Inferior parietal cortex (tissue), 1 donor: ENCODE data around the gene FOSL1.
A peak's percentile ranks its signal among the peaks of the same experiment; 100 is the strongest.

Experiments used
- DNase-seq: peaks from one replicate; pipeline ENCODE4 v3.0.0-alpha.2; 2016; ENCODE audit errors: extremely low spot score

FOSL1 gene

DNA sequence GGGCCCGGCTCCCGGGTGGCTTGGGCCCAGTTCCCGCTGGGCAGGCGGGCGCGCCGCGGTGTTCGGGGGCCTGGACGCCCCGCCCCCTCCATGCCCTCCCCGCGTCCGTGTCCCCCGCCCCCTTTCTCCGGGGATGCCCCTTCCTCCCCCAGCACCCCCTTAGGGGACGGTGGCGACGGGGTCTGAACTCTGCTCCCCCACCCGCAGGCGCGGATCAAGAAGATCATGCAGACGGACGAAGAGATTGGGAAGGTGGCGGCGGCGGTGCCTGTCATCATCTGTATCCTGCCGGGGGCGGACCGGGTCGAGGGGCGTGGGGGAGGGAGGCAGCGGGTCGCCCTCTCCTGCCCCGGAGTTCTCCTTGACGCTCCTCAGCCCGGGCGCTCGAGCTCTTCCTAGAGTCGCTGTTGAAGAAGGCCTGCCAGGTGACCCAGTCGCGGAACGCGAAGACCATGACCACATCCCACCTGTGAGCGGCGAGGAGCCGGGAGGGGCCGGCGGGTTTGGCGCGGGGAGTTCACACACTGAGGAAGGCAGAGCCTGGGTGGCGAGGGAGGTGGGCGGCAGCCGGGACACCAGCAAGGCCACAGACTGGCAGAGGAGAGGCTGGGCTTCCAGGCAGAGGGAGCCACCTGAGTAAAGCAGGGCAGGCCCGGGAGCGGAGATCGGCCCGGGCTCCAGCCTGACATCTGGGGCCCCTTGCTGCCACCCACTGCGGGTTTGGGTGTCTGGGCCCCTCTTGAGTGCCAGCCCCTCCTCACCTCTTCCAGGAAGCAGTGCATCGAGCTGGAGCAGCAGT is 19.6 kb upstream of the FOSL1 start:
- DNase-seq: no peak

DNA sequence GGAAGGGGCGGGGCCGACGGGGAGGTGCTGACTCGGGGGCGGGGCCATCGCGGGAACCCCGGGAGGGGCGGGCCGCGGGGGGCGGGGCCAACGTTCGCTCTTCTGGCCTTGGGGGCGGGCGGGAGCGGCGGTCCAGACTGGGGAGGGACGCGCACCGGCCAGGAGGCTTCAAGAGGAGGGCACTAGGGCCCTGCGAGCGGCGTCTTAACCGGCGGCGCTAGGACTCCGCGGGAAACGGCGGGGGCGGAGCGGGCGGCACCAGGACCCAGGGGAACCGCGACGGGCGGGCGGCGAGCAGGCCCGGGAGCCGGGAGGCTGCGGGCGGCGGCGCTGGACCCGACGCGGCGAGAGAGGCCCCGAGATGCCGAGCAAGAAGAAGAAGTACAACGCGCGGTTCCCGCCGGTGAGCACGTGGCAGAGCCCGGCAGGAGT is 19.0 kb upstream of the FOSL1 start, which contains the start of gene DRAP1:
Gene DRAP1 (plus strand): TSS at position 286 of the 432 bp plus-strand sequence. CDS start 76 bp downstream, at position 362.
- peak; percentile 94 for DNase-seq

DNA sequence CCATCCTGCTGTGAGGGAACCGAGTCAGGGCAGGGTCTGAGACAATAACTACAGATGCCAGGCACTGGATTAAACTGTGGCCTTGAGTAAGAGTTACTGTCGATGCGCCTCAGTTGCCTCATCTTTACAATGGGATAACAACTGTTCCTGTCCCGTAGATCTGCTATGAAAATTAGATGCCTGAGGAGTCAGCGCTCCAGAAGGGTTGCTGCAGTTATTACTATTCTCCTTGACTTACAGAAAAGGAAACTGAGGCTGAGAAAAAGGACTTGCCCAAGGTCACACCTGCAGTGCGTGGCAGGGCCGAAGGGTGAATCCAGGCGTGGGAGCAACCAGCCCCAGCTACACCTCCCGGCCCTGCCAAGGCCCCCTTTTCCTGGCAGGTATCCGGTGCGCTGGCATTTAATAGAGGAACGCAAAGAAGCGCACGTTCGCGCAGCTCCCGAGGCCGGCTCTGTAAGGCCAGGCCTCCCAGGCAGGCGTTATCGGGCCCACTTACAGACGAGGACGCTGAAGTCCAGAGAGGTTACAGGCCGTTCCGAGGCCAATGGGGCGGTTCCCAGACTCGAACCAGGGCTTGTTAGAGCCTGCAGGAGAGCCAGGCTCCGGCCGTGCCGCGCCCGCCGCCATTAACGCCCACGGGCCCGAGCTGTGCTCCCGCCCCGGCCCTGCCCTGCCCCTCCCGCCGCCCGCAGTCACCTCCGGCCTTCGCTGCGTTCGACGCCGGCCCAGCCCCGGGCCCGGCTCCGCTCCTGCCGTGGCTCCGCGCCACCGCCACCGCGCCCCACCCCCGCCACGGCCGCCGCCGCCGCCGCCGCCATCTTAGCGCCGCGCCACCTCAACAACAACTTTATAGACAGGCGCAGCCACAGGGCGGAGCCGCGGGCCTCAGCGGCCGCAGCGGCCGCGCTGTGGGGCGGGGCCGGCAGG is 18.3 kb upstream of the FOSL1 start, which contains the start of gene C11orf68:
Gene C11orf68 (minus strand): TSS at position 852 of the 930 bp plus-strand sequence. CDS start 31 bp downstream, at position 821.
- DNase-seq: peak; percentile 29

DNA sequence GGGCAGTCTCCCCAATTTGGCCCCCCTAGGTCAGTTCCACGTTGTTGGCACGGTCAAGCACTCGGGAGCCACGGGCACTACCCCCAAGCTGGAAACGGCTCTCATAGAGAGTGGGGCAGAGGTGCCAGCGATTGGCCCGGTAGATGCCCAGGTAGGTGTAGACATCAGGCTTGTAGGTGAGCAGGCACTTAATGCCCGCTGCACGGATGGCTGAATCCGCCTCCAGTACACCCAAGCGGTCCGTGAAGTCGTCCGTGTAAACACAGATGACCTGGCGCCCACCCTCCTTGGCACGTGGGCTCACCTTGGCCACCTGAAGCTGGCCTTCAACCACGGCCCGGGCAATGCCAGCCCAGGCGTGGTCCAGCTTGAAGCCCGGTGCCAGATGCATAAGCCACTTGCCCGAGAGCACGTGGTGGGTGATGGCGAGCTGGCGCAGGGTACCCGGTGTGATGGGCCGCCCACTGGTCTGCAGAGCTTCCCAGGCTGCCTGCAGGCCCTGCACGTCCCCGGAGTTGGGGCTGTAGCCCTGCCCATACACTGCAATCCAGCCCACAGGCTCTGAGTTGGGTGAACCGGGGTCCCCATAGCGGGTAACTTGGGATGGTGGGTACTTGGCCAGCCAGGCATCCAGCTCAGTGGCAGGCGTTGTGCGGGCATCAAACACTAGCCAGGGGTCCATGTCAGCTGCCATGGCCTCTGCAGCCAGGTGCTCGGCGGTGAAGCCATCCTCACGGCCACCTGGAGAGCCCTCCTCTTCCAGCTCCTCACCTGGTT is 17.4 kb upstream of the FOSL1 start:
- DNase-seq: no peak

DNA sequence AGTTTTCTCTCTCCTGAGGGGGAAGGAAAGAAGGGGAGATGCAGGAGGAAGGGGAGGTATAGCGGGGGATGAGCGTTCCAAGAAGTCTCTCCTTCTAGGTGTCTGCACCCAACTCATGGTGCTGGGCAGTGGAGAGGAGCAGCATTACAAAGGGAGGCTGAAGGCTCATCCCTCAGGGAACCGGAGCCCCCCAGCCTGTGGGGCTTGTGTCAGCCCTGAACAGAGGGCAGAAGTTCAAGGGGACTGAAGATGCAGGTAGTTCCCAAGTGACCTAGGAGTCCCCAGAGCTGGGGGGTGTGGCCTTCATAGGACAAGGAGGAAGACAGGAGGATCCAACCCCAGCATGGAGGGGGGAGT is 16.9 kb upstream of the FOSL1 start:
- DNase-seq: no peak

DNA sequence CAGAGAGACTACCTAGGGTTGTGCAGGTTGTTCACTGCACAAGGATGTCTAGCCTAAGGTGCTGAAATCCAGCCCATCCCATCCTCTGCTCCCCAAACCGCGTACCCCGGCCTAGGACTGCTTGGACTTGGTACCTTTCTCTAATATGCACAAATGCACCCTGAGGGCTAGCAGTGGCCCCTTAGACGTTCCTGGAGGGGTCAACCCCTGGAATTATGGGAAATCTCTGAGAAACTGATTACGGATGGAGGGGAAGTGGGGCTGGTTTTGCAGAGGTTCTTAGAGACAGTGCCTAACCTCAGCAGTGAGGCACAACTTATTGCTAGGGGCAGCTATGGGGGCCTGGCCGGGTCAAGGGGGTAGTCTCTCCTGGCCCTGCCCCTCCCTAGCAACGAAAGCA is 16.2 kb upstream of the FOSL1 start:
- no peak for DNase-seq

DNA sequence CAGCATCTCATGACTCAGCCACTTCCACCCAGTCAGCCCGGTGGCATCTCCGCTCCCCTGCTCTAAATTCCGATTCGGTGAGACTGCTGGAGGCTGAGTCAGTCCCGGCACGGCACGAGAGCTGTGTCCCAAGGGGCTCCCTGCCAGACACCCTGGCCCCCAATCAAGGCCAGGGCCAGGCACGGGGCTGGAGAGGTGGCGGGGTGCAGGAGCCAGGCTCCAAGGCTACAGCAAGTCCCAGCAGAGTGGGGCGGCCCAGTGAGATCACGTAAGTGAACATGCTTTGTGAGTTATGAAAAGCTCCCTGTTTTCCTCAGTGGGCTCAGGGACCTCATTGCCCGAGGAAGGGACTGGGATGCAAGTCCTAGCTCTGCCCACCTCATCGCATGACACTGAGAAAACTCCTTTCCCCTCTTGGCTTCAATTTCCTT is 15.6 kb upstream of the FOSL1 start:
- no peak for DNase-seq

DNA sequence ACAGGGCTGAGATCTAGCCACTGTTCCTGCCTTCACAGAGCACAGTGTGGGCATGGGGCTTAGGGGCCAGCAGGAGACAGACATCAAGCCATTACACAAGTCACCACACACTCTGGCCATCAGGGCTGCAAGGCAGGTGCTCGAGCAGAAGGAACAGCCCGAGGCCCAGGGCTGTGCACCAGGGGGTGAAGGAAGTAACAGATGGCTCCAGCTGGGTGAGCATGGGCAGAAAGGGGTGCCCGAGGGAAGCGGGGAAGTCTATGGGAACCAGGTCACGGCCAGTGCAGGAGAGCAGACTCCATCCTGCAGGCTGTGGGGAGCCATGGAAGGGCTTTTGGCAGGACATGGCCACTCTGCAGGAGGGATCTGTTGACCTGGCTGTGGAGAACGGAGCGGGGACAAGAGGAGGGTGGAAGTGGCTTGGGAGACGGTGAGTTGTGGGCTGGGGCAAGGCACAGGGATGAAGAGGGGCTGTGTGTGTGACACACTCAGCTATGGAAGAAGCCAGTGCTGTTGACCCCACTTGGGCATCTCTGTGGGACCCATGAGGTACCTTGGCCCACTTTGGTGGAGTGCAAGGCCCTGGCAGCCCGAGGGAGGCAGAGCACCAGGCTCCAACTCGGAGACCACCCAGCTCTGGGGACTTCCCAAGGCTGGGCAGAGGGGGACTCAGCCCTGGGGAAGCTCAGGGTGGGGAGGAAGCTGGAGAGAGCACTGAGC is 15.1 kb upstream of the FOSL1 start:
- DNase-seq: no peak

DNA sequence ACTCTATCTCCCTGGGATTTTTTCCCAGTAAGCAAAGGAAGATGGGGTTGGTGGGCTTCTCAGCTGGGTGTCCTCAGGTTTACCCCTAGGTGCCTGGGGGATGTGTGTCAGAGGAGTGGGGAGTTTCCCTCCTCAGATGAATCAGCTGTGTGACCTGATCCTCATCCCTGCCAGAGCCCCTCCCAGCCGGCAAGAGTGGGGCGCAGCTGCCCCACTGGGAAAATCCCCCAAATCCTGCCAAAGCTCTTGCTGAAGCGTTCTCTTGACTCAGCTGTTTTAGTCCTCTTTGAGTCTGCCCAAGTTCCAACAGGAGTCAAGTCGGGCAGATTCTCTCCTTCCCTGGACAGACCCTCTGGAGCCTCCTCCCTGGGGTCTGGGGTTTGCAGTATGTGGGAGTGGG is 12.7 kb upstream of the FOSL1 start:
- no peak for DNase-seq

DNA sequence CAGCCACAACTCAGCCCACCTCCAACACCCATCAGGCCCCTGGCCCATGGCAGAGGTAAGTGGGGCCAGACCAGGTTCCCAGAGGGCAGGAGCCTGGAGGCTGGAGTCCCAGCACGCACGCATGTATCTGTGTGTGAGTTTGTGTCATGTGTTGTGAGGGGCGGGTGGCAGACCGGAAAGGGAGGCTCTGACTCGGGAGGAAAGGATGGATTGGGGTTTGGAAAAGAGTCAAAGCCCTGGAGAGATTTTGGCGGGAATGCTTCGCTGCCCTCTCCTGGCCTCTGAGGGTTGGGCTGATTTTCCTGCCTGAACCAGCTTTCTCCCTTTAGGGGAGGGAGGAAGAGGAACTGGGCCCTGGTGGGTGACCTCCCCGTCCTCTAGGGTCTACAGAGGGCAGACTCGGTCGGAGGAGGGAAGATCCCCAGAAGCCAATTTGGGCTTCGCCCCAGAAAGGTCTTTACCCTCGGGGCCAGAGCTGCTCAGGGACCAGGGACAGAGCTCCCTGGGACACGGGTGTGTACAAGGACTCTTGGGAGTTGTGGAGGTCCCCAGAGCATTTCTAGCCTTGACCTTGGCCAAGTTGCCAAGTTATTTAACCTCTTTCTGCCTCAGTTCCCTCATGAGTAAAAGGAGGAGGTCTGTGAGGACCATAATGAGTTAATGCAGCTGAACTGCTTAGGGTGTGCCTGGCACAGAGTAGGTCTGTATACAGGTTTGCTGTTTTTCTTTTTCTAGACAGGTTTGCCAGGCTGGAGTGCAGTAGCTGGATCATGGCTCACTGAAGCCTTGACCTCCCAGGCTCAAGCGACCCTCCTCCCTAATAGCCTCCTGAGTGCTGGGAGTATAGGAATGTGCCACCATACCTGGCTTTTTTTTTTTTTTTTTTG is 11.7 kb upstream of the FOSL1 start:
- no peak for DNase-seq

DNA sequence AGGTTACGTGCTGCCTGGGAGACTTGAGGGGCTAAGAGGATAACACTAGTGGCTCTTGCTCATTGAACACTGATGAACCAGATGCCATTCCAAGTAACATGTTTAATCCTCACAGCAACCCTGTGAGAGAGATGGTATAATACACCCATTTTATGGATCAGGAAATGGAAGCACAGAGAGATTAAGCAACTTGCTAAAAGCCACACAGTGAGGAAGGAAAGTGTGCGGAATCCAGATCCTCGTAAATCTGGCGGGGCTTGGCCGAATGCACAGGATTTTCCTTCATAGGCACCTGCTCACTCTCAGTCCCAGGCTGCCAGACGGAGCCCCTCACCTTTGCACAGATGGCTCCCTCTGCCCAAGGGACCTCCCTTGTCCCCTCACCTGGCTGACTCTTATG is 7.7 kb upstream of the FOSL1 start:
- DNase-seq: no peak

DNA sequence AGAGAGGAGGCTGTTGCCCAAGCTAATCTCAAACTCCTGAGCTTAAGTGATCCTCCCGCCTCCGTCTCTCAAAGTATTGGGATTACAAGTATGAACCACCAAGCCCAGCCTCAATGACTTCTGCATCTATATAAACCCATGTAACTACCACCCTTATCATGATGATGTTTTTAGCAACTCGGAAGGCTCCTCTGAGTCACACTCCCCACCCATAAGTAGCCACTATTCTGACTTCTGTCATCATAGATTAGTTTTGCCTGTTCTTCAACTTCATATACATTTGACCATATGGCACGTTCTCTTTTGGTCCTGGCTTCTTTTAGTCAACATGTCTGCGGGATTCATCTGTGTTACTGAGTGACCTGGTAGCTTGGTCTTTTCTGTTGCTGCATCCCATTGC is 6.4 kb upstream of the FOSL1 start:
- no peak for DNase-seq

DNA sequence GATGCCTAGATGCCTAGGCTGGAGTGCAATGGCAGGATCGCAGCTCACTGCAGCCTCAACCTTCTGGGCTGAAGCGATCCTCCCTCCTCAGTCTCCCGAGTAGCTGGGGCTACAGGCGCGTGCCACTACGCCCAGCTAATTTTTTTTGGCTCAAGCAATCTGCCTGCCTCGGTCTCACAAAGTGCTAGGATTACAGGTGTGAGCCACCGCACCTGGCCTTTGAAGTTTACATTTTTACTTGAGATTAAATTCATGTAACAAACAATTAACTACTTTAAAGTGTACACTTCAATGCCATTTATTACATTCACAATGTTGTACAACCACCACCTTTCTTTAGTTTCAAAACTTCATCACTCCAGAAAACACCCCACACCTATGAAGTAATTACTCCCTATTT is 3.5 kb upstream of the FOSL1 start:
- no peak for DNase-seq

DNA sequence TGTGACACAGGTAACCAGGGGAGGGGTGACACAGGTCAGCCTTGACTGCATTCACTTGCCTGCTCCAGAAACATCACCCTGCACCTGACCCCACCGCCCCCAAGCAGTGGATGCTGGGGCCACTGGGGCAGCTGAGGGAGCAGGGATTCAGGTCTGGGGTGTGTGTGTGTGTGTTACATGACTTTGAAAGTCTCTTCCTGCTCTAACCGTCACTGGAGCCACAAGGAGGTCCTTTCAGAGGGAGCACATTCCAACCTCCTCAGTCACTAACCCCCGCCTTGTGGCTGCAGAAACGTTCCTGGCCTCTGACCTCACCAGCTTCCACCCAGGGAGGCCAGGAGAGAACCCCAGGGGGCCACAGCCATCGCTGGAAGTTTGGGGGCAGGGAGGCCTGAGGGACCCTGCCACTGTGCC is 2.9 kb upstream of the FOSL1 start:
- no peak for DNase-seq

DNA sequence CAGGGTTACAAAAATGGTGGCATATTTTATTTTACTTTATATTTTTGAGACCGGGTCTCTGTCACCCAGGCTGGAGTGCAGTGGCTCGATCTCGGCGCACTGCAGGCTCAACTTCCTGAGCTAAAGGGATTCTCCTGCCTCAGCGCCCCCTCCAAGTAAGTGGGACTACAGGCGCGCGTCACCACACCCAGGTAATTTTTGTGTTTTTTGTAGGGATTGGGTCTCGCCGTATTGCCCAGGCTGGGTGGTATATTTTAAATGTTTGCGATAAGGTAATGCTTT is 652 bp upstream of the FOSL1 start:
- no peak for DNase-seq

DNA sequence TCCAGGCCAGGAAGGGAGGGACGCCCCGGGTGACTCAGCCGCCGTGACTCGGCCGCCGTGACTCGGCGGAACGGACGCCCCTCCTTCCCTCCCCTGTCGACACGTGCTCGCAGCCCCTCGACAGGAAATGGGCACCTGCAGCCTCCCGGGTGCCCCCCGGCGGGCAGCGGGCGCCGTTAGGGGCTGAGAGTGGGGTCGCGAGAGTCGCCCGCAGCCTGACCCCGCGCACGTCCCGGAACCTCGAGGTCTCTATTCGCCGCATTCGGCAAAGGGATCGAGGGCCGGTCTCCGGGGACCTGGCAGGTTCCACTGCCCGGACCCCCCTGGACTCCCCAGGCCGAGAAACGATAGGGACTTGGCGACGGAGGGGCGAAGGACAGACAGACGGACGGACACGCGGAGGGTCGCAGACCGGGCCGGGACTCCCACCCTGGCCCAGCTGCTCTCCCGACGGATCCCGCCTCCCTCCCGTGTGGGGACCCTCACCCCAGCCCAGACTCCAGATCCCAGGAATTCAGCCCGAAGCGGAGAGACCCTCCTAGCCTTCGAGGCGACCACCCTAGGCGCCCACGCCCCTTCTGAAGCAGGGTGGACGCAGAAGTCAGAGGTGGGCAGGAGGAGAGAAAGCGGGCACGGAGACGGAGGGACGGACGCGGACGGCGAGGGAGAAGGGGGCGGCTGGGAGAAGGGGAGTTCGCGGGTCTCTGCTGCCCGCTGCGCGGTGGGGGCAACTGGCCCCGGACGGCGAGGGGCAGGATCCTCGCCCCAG is 648 bp downstream of the FOSL1 start:
- DNase-seq: no peak

DNA sequence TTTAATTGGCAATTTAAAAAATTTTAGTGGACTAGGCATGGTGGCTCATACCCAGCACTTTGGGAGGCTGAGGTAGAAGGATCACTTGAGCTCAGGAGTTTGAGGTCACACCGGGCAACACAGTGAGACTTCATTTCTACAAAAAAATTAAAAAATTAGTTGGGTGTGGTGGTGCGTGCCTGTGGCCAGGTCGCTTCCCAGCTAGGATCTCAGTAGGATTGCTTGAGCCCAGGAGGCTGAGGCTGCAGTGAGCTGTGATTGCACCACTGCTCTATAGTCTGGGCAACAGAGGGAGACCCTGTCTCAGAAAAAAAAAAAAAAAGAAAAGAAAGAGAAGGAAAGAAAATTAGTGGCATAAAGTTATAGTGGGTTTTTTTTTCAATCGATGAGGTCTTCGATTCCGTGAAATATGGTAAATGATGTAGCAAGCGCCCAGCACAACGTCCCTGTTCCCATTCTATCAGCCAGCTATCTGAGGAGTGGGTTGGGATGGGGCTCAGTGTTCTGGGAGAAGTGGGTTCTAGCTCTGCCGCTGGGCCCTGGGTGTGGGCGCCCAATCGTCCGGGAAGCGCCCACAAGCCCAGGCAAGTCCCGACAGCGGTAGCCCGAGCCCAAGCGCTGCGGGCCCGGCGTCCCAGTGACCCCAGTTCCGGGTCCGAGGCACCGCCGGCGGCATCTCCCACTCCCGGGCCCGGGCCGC is 1.4 kb downstream of the FOSL1 start:
- no peak for DNase-seq

DNA sequence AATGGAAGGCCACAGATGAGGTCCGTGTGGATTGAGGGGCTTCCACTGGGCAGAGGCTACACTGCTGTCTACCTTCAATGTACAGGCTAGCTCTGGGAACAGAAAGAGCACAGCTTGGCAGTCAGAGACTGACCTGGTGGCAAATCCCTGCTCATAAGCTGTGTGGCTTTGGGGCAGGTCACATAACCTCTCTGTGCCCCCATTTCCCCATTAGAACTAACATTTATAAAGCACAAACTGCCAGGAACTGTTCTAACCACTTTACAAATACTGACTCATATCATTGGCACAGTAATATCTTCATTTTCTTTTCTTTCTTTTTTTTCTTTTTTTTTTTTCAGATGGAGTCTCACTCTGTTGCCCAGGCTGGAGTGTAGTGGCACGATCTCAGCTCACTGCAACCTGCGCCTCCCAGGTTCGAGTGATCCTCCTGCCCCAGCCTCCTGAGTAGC is 3.1 kb downstream of the FOSL1 start:
- DNase-seq: no peak
